ENCODE results near the gene CLEC2D.

DNA sequence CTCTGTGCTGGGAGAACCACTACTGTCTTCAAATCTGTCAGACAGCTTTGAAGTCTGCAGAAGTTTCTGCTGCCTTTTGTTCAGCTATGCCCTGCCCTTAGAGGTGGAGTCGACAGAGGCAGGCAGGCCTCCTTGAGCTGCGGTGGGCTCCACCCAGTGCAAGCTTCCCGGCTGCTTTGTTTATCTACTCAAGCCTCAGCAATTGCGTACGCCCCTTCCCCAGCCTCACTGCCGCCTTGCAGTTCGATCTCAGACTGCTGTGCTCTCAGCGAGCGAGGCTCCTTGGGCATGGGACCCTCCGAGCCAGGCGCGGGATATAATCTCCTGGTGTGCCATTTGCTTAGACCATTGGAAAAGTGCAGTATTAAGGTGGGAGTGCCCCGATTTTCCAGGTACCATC is 36.7 kb upstream of the CLEC2D start:
- TF ChIP-seq ZNF274 (IDR thresholded peaks at IDR 0.05; ENCODE audit: low read depth, low read length) (no peak), SUZ12 (IDR thresholded peaks at IDR 0.05; ENCODE audit: extremely low read depth, insufficient read depth, insufficient read length) (no peak)

All from NT2/D1 (cell line).